Measurements from ENCODE around the gene NIBAN1. TPM values are rescaled to one million over a fixed set of nuclear protein-coding genes. Genes with fewer than 3 reads are reported as not detected.
A peak's percentile ranks its signal among the peaks of the same experiment; 100 is the strongest.

The NIBAN1 gene
- total RNA-seq, 1 experiment from 2014 or later: 5.9 TPM

DNA sequence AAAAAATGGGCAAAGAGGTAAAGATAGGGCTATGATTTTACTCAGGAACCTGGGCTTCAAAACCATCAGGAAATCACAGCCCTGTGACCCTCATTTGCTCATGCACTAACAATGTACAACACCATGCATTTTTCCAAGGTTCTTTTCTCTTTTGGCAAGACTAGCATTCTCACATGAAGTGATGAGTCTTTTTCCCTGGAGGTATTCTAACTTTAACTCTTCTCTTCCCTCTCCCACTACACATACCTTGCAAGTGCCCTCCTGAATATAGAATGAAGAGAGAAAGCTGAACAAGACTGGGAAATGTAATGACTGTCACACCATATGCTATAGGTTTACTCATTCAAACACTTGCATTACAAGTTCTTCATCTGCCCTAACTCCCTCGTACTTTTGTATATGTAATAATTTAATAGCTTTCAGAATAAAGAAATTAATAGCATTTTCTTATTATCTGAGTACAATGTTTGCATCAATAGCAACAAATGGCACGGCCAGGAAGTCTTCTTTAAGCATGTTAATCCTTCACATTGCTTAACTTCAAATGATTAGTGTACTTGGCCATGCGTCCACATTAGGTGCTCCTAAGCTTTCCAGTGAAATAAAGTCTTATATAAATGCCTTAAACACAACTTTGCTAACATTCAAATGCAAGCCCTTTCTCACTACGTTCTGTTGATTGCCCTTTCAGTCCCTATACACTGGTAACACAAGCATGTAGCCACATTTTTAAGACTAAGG lies 1.8 kb downstream of the NIBAN1 start:
- no peak overlapping the region for H4K5ac ChIP-seq (ENCODE audit: insufficient read length, low read depth, low read length)
- no peak overlapping the region for H3K4ac ChIP-seq (ENCODE audit: low read depth, low read length)
- no peak overlapping the region for H3K27ac Mint-ChIP-seq
- no peak overlapping the region for H2BK5ac ChIP-seq (ENCODE audit: insufficient read length, low read length)
- no peak overlapping the region for H3K9ac ChIP-seq (ENCODE audit: extremely low read depth, insufficient read length, low read length)
- H3K4me1 Mint-ChIP-seq: peaks cover 8 to 13% of the 10 kb centered on the region in 2 experiments
- peak overlapping the region; percentile 97 for H3K4me2 ChIP-seq (ENCODE audit: insufficient read depth, insufficient read length, low read length)
- no peak overlapping the region for H2BK20ac ChIP-seq (ENCODE audit: low read depth, low read length, poor library complexity, severe bottlenecking)
- no peak overlapping the region for H4K8ac ChIP-seq (replicated peaks; ENCODE audit: insufficient read length, low read depth, low read length)
- no peak overlapping the region for H3K23ac ChIP-seq (ENCODE audit: insufficient read length, low read depth, low read length)
- WGBS (ENCODE audit: extremely low coverage, insufficient read length, low lambda C conversion rate): no CpG with 5 or more reads among the region's 4 CpGs
- DNase-seq: no peak
- H3K36me3 Mint-ChIP-seq (ENCODE audit: insufficient read depth in 1 of 3, low read depth in 3 of 3): no peaks in the 10 kb centered on the region
- H3T11ph ChIP-seq (ENCODE audit: low read length): no peak overlapping the region
- no peak overlapping the region for H2BK15ac ChIP-seq (ENCODE audit: low read depth, low read length)
- H3K18ac ChIP-seq (ENCODE audit: insufficient read length, low read depth, low read length): no peak overlapping the region
- H2BK120ac ChIP-seq (ENCODE audit: low read depth, low read length, poor library complexity, severe bottlenecking): no peak overlapping the region
- no peak overlapping the region for H4K91ac ChIP-seq (ENCODE audit: insufficient read length, low read depth, low read length)
- no peaks in the 10 kb centered on the region for H3K9me3 Mint-ChIP-seq
- no peak overlapping the region for H3K56ac ChIP-seq (ENCODE audit: insufficient read length, low read depth, low read length)
- H3K14ac ChIP-seq (ENCODE audit: insufficient read depth, low read length): no peak overlapping the region
- TF ChIP-seq, protein P1, sequence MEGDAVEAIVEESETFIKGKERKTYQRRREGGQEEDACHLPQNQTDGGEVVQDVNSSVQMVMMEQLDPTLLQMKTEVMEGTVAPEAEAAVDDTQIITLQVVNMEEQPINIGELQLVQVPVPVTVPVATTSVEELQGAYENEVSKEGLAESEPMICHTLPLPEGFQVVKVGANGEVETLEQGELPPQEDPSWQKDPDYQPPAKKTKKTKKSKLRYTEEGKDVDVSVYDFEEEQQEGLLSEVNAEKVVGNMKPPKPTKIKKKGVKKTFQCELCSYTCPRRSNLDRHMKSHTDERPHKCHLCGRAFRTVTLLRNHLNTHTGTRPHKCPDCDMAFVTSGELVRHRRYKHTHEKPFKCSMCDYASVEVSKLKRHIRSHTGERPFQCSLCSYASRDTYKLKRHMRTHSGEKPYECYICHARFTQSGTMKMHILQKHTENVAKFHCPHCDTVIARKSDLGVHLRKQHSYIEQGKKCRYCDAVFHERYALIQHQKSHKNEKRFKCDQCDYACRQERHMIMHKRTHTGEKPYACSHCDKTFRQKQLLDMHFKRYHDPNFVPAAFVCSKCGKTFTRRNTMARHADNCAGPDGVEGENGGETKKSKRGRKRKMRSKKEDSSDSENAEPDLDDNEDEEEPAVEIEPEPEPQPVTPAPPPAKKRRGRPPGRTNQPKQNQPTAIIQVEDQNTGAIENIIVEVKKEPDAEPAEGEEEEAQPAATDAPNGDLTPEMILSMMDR (conservative IDR thresholded peaks at IDR 0.05): no peak
- H3K27ac ChIP-seq (ENCODE audit: insufficient read length, low read depth, low read length): no peak overlapping the region
- peaks cover 54% of the 10 kb centered on the region for H3K27me3 Mint-ChIP-seq (ENCODE audit: low read depth)
- peak overlapping the region; percentile 85 to 93 for H3K4me3 Mint-ChIP-seq
- peaks cover 10% of the 10 kb centered on the region for H3K23me2 ChIP-seq (ENCODE audit: insufficient read length, low read depth, low read length, poor library complexity, severe bottlenecking)
- H3K79me2 ChIP-seq (ENCODE audit: insufficient read depth, low read length): no peaks in the 10 kb centered on the region
- peaks cover 16% of the 10 kb centered on the region; the same call in 1 of the 2 replicates for H3K27me3 ChIP-seq (ENCODE audit: insufficient read depth, low read length)
- no peak overlapping the region for H2AFZ ChIP-seq (ENCODE audit: low read length)
- H3K79me1 ChIP-seq (ENCODE audit: insufficient read depth, low read depth, low read length, poor library complexity, severe bottlenecking): no peaks in the 10 kb centered on the region
- no peak overlapping the region for H2AK5ac ChIP-seq (ENCODE audit: insufficient read length, low read length)
- no peaks in the 10 kb centered on the region for H4K20me1 ChIP-seq (ENCODE audit: control insufficient read depth, insufficient read depth, insufficient read length)
- no peaks in the 10 kb centered on the region for H3K9me3 ChIP-seq (ENCODE audit: control insufficient read depth, low read depth, low read length)
- no peaks in the 10 kb centered on the region; the same call in 1 of the 2 replicates for H3K4me1 ChIP-seq (ENCODE audit: insufficient read depth, low read length)
- no peak overlapping the region for H2BK12ac ChIP-seq (ENCODE audit: insufficient read length, low read depth, low read length)

Data from H9 (cell line).